HG03565 (cell line): ENCODE data around the gene PRDM16.
"Not testable (repeated sequence)": the region's sequence is repeated elsewhere in the genome, so short reads cannot be mapped to it uniquely, and the experiment has no call there.

ENCODE experiments used
- ATAC-seq: cut with Tn5 transposase; IDR thresholded peaks from one replicate; pipeline ENCODE4 v1.9.1; 2021; ENCODE audit warnings: mild to moderate bottlenecking, moderate library complexity; ENCODE audit not compliant: unreplicated experiment

PRDM16 gene

GRCh38 chr1:3237994-3238702 lies 169.1 kb downstream of the PRDM16 start:
- no peak for ATAC-seq

DNA sequence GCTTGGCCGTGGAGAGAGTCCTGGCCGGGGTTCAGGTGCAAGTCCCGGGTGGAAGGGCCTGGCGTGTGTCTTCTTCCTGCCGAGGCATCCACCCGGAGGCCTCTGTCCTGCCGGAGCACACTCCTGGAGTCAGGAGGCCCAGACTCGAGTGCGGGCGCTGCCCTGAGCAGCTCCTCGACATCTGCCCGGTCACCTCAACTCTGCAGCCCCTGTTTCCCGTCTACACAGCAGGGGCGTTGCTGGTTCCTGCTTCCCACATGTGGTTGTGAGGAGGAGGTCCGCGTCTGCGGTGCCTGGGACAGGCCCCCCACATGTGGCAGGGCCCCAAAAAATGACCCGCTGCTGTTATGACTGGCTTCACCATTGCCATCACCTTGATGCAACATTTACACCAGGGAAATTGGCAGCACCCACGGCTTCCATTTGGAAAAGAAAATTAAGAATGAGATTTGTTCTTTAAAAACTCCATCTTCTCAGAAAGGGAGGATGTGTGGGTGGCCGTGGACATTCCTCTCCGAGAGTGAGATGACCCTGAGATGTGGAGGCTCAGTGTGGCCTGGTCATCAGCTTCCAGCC lies 169.8 kb downstream of the PRDM16 start:
- no peak for ATAC-seq

- not testable (repeated sequence) for ATAC-seq
These were observed 171.0 kb downstream of the PRDM16 start for GRCh38 chr1:3239991-3240390.

DNA sequence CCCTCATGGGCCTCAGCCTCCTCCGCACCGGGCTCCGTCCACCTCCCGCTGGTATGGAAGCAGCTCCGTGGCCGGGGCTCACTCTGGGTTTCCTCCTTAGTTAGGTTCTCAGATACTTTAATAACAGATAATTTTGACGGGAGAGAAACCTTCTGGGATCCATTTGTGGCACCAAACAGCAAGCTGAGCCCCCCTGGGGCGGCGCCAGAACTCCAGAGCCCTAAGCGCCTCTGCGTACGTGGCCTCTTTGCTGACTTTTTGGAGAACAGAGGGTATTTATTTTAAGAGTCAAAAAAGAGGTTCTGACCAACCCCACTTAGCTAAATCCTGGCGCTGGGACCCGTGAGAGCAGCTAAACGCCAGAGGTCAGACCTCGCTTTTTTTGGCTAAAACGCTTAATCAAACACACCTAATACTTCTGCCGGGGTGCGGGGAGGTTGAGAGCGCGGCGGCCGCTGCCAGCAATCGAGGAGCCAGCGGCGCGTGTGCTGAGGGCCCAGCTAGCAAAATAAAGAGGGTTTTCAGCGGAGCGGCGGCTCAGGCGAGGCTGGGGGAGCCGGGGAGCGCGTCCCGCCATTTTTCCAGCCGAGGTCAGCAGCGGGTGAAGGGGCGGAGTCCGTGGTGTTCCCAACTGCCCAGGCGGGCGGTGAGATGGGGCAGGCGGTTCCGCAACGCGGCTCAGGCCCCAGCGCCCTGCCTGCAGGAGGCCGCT lies 171.7 kb downstream of the PRDM16 start:
- no peak for ATAC-seq

- no peak for ATAC-seq
These were observed 172.2 kb downstream of the PRDM16 start for GRCh38 chr1:3241236-3241550.

- no peak for ATAC-seq
These were observed 172.8 kb downstream of the PRDM16 start for GRCh38 chr1:3241673-3242407.

- ATAC-seq, result no peak
These were observed 173.6 kb downstream of the PRDM16 start for GRCh38 chr1:3242408-3243260.

DNA sequence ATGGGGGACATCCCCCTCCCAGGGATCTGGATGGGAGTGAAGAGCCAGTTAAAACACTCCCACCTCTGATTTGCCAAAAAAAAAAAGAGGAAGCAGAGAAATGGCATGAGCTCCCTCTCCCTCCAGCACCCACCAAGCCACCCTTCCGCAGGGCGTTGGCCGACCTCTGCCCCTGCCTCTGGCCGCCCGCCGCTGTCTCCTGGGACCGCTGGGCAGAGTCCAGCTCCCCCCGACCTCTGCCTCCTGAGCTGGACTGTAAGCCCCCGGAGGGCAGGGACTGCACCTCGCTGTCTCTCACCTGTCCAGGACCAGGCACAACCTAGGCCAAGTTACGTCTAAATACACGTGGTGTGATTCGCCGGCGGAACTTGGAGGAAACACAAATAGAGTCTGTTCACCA lies 174.3 kb downstream of the PRDM16 start:
- ATAC-seq, result no peak

- ATAC-seq, result no peak
These were observed 175.3 kb downstream of the PRDM16 start for GRCh38 chr1:3244025-3244926.

GRCh38 chr1:3244927-3245315 lies 175.9 kb downstream of the PRDM16 start:
- no peak for ATAC-seq

DNA sequence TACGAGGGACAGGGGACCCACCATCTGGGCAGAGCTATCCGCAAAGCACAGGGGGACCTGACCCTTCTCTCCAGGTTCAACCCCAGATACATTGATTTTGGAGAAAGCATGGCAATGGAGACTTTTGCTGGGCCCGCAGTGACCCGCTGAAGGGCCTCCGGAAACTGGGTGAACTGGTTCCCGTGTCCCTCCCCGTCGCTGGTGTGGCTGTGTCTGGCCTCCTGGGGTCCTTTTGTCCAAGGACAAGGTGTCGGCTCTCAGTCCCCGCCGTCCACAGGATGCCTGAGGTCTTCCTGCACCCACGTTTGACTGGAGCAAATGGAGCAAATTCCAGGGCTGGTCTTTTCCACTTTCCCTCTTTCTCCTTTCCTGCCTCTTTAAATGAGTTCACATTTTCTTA lies 176.3 kb downstream of the PRDM16 start:
- ATAC-seq, result no peak

DNA sequence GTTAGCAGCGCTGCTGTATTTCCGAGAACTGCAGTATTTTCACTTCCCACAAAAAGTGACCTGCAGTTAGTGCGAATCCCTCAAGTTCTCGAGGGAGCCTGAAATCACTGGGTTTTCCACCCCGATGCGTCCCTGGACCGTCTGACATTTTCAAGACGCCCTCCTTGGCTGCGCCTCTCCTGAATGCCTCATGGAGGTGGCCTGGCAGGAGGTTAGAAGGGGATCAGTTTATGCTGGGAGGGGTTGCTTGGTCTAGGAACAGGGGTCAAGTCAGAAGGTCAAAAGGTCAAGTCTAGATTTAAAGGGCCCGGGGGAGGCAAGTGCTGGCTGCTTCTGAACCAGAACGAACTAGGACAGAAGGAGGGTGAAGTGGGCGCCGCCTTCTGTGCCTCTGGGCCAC lies 176.8 kb downstream of the PRDM16 start:
- no peak for ATAC-seq

DNA sequence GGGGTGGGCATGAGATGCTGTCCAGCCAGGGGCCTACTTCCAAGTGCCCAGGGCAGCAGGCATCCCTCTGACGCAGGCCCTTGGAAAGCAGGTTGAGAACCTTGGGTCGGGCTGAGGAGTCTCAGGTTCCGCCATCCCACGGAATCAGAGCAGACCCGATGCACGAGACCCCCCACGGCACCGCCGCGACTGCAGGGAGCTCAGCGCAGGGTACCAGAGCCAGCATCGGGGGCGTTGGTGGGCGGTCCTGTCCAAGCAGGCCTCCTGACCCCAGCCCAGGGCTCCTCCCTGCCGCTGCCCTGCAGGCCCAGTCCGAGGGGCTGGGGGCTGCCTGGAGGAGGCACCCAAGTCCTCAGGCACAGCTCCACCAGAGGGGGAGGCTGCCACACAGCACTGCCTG lies 177.2 kb downstream of the PRDM16 start:
- no peak for ATAC-seq

DNA sequence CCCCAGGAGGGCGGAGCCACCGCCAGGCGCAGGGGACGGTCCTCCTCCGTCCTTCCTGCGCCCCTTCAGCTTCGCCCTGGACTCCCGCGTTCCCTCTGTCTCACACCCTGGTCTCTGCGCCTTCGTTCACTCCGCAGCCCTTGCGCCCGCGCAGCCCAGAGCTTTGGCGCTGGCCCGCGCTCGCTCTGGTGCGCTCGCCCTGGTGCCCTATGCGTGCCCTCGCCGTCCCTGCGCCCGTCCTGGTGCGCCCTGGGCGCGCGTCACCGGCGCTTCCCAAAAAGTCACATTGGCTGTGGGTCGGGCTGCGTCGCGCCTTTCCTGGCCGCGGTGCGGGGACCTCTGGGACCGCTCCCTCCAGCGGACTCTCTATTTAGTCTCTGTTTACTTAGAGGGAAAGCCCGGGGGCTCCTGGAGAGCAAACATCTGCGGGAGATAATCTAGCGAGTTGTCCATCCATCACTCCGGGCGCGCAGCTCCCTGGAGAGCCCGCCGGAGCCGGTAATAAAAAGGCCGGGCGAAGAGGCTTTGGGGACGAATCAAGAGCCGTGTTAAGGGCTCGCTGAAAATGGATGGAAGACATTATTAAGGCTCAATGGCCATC lies 178.6 kb downstream of the PRDM16 start:
- ATAC-seq, result no peak

DNA sequence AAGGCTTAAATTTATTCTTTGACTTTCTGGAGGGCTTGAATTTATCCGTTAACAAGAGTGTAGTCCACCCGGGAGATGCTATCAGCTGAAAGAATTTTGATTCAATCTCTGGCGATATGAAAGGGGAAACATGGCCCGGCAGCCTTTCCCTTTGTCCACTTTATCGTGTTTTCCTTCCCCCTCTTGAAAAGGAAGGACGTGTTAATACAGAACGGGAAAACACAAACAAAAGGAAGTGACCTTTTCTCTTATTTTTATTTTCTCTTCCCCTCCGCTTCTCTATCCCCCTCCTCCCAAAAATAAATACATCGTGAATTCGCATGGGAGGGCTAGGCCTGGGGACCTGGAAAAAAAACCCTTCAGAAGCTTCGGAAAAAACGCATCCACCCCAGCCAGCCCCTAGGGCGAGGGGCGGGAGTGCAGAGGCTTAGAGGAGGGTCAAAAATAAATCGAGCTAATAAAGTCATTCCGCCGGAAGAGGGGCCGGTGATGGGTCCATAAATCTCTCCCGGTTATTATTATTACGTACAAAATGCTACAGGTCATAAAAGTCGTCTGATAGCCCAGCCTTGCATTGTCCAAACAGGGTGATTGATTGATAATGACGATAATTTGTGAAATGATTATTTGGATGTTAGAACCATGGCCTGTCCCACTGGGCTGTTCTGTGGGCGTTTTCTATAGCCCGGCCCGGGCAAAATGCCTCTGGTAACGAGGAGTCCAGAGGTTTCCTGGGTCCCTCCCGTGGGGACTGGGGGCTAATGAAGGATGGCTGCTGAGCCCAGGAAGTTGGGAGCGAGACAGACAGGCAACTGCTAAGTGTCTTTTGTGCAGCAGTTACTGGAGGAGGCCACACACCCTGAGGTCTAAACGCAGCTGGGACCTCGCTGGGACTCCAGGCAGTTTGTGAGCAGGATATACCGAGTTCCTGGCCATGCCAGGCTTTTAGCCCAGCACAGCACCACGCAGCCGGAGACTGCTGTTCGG lies 179.4 kb downstream of the PRDM16 start:
- ATAC-seq, result no peak

DNA sequence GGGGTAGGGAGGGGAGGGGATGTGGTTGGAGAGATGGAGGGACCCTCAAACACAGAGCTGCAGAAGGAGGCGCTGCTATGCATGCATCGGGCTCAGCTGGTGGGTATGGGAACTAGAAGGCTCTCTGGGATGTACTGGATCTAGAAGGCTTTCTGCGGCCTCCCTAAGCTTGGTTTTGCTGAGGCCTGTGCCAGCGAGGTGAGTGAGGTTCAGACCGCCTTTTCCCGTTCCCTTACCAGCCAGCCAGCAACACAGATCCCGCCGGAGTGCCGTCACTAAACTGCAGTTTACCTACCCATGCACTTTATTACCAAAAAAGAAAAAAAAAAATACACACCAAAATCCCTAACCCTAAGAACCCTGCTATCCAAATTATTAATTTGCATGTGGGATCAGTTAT lies 180.2 kb downstream of the PRDM16 start:
- no peak for ATAC-seq

- ATAC-seq, result no peak
These were observed 180.9 kb downstream of the PRDM16 start for GRCh38 chr1:3249631-3250501.
